Measurements from ENCODE around the gene ZNF367. TPM values are rescaled to one million over a fixed set of nuclear protein-coding genes. Genes with fewer than 3 reads are reported as not detected.

ZNF367 gene
- polyA plus RNA-seq, 1 of the 3 experiments (the other 2 are of a cell fraction): 1.5 TPM

DNA sequence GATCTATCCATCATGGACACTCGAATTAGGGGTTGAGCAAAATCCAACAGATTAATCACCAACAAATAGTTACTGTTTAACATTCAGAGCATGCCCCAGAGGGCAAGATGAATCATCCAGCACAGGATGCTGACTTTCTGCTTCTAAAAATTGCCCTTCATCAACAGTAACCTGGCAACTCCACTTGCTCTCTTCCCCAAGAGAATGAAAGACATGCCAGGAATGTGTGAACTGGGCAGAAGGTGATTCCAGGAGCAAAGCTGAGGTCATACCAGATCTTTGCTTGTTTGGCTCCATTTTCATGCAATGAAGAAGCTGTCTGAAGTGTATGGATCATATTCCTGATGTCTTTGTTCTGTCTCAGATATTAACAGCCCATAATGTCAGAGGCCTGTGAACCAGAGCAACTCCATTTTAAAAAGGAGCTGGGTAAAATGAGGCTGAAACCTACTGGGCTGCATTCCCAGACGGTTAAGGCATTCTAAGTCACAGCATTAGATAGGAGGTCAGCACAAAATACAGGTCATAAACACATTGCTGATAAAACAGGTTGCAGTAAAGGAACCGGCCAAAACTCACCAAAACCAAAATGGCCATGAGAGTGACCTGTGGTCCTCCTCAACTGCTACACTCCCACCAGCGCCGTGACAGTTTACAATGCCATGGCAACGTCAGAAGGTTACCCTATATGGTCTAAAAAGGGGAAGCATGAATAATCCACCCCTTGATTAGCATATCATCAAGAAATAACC is 2.5 kb upstream of the ZNF367 start:
- Histone ChIP-seq H3K9me3 (no peaks in the 10 kb centered on the region), H3K4me1 (ENCODE audit: control insufficient read depth in 1 of 2, insufficient read depth in 2 of 2, low read depth in 1 of 2, low read length in 1 of 2) (peaks cover 15 to 17% of the 10 kb centered on the region in 2 experiments), H3K27ac (ENCODE audit: low read depth in 2 of 2, low read length in 1 of 2) (peak overlapping the region; percentile 90 to 94), H3K4me3 (ENCODE audit: low read depth in 2 of 2, low read length in 1 of 2) (peak overlapping the region in 1 of 2 experiments; percentile 82; a peak in 1 of 4 replicates), H2AFZ (ENCODE audit: low read depth) (peak overlapping the region; percentile 61), H3K36me3 (replicated peaks in 1 of 2; ENCODE audit: control insufficient read depth in 1 of 2, insufficient read depth in 2 of 2, low read length in 1 of 2) (no peaks in the 10 kb centered on the region), H3K4me2 (peak overlapping the region; percentile 80), H4K20me1 (ENCODE audit: insufficient read depth) (no peaks in the 10 kb centered on the region), H3K9me2 (no peaks in the 10 kb centered on the region), H3K9ac (peak overlapping the region; percentile 86), H3F3A (replicated peaks; ENCODE audit: insufficient read depth) (peaks cover 17% of the 10 kb centered on the region), H3K27me3 (ENCODE audit: insufficient read depth) (no peaks in the 10 kb centered on the region), H3K79me2 (ENCODE audit: insufficient read depth) (peaks cover 16% of the 10 kb centered on the region)
- POLR2A ChIA-PET: no interaction called here
- CTCF ChIA-PET: interaction anchor here (0.6 kb wide), 1 partner anchor 93 kb away, joined by 3 read pairs; no protein-coding TSS in a partner anchor
- DNase-seq: no peak
- 69% methylated on average over 6 of the region's 6 CpGs for WGBS (ENCODE audit: low lambda C conversion rate)
- TF ChIP-seq RXRA (IDR thresholded peaks at IDR 0.05; ENCODE audit: borderline replicate concordance, low read depth): peak; percentile 99
- TF ChIP-seq, protein P1, sequence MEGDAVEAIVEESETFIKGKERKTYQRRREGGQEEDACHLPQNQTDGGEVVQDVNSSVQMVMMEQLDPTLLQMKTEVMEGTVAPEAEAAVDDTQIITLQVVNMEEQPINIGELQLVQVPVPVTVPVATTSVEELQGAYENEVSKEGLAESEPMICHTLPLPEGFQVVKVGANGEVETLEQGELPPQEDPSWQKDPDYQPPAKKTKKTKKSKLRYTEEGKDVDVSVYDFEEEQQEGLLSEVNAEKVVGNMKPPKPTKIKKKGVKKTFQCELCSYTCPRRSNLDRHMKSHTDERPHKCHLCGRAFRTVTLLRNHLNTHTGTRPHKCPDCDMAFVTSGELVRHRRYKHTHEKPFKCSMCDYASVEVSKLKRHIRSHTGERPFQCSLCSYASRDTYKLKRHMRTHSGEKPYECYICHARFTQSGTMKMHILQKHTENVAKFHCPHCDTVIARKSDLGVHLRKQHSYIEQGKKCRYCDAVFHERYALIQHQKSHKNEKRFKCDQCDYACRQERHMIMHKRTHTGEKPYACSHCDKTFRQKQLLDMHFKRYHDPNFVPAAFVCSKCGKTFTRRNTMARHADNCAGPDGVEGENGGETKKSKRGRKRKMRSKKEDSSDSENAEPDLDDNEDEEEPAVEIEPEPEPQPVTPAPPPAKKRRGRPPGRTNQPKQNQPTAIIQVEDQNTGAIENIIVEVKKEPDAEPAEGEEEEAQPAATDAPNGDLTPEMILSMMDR (IDR thresholded peaks at IDR 0.05): no peak
- no peak for TF ChIP-seq RCOR1 (IDR thresholded peaks at IDR 0.05; ENCODE audit: low read length)
- TF ChIP-seq FOXM1 (IDR thresholded peaks at IDR 0.05; ENCODE audit: low read depth): 0 out of 2 replicates have a peak, but pooled peaks have one; percentile 16
- peak; percentile 96 for TF ChIP-seq JUND (IDR thresholded peaks at IDR 0.05)
- TF ChIP-seq SMC3 (IDR thresholded peaks at IDR 0.05; ENCODE audit: low read depth, low read length): no peak
- peak; percentile 87 for TF ChIP-seq TCF12 (IDR thresholded peaks at IDR 0.05)
- TF ChIP-seq, protein P2, sequence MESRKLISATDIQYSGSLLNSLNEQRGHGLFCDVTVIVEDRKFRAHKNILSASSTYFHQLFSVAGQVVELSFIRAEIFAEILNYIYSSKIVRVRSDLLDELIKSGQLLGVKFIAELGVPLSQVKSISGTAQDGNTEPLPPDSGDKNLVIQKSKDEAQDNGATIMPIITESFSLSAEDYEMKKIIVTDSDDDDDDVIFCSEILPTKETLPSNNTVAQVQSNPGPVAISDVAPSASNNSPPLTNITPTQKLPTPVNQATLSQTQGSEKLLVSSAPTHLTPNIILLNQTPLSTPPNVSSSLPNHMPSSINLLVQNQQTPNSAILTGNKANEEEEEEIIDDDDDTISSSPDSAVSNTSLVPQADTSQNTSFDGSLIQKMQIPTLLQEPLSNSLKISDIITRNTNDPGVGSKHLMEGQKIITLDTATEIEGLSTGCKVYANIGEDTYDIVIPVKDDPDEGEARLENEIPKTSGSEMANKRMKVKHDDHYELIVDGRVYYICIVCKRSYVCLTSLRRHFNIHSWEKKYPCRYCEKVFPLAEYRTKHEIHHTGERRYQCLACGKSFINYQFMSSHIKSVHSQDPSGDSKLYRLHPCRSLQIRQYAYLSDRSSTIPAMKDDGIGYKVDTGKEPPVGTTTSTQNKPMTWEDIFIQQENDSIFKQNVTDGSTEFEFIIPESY (IDR thresholded peaks at IDR 0.05; ENCODE audit: borderline replicate concordance, low read depth): peak; percentile 65; the same call in 1 of the 2 replicates
- peak; percentile 12; the same call in 1 of the 2 replicates for TF ChIP-seq ELF1 (IDR thresholded peaks at IDR 0.05)
- no peak for TF ChIP-seq FOXJ3 (CRISPR knock-in tag; IDR thresholded peaks at IDR 0.05)
- TF ChIP-seq CHD2 (IDR thresholded peaks at IDR 0.05; ENCODE audit: low read length, partially characterized antibody): no peak
- peak; percentile 66; the same call in 1 of the 2 replicates for TF ChIP-seq YY1 (IDR thresholded peaks at IDR 0.05; ENCODE audit: low read depth)
- no peak for TF ChIP-seq RAD21 (IDR thresholded peaks at IDR 0.05; ENCODE audit: low read length)
- no peak for TF ChIP-seq GABPA (IDR thresholded peaks at IDR 0.05; ENCODE audit: low read depth)
- TF ChIP-seq, protein P3, sequence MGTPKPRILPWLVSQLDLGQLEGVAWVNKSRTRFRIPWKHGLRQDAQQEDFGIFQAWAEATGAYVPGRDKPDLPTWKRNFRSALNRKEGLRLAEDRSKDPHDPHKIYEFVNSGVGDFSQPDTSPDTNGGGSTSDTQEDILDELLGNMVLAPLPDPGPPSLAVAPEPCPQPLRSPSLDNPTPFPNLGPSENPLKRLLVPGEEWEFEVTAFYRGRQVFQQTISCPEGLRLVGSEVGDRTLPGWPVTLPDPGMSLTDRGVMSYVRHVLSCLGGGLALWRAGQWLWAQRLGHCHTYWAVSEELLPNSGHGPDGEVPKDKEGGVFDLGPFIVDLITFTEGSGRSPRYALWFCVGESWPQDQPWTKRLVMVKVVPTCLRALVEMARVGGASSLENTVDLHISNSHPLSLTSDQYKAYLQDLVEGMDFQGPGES (IDR thresholded peaks at IDR 0.05; ENCODE audit: low read depth, low read length): no peak
- peak; percentile 81 for TF ChIP-seq NFIC (IDR thresholded peaks at IDR 0.05; ENCODE audit: borderline replicate concordance)
- TF ChIP-seq, protein P4, sequence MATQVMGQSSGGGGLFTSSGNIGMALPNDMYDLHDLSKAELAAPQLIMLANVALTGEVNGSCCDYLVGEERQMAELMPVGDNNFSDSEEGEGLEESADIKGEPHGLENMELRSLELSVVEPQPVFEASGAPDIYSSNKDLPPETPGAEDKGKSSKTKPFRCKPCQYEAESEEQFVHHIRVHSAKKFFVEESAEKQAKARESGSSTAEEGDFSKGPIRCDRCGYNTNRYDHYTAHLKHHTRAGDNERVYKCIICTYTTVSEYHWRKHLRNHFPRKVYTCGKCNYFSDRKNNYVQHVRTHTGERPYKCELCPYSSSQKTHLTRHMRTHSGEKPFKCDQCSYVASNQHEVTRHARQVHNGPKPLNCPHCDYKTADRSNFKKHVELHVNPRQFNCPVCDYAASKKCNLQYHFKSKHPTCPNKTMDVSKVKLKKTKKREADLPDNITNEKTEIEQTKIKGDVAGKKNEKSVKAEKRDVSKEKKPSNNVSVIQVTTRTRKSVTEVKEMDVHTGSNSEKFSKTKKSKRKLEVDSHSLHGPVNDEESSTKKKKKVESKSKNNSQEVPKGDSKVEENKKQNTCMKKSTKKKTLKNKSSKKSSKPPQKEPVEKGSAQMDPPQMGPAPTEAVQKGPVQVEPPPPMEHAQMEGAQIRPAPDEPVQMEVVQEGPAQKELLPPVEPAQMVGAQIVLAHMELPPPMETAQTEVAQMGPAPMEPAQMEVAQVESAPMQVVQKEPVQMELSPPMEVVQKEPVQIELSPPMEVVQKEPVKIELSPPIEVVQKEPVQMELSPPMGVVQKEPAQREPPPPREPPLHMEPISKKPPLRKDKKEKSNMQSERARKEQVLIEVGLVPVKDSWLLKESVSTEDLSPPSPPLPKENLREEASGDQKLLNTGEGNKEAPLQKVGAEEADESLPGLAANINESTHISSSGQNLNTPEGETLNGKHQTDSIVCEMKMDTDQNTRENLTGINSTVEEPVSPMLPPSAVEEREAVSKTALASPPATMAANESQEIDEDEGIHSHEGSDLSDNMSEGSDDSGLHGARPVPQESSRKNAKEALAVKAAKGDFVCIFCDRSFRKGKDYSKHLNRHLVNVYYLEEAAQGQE (IDR thresholded peaks at IDR 0.05; ENCODE audit: low read depth, low read length): peak; percentile 58; the same call in 1 of the 2 replicates
- TF ChIP-seq TAF1 (IDR thresholded peaks at IDR 0.05; ENCODE audit: borderline replicate concordance, low read depth, low read length): no peak
- peak; percentile 25 to 83; a peak in 3 of 4 replicates for TF ChIP-seq EP300 (IDR thresholded peaks at IDR 0.05; ENCODE audit: borderline replicate concordance in 1 of 2, low read depth in 1 of 2, low read length in 1 of 2)
- TF ChIP-seq, protein P5, sequence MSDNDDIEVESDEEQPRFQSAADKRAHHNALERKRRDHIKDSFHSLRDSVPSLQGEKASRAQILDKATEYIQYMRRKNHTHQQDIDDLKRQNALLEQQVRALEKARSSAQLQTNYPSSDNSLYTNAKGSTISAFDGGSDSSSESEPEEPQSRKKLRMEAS (IDR thresholded peaks at IDR 0.05; ENCODE audit: low read depth): peak; percentile 71
- no peak for TF ChIP-seq EZH2phosphoT487 (IDR thresholded peaks at IDR 0.05; ENCODE audit: borderline replicate concordance, low read depth)
- TF ChIP-seq, protein P6, sequence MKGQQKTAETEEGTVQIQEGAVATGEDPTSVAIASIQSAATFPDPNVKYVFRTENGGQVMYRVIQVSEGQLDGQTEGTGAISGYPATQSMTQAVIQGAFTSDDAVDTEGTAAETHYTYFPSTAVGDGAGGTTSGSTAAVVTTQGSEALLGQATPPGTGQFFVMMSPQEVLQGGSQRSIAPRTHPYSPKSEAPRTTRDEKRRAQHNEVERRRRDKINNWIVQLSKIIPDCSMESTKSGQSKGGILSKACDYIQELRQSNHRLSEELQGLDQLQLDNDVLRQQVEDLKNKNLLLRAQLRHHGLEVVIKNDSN (IDR thresholded peaks at IDR 0.05; ENCODE audit: borderline replicate concordance, low read depth): no peak
